GM23338 (cell line): ENCODE measurements around the gene ZNF821. TPM values are rescaled to one million over a fixed set of nuclear protein-coding genes. Genes with fewer than 3 reads are reported as not detected.

Experiments
- ATAC-seq: fragments of 200-7000 bp; cut with Tn5 transposase; 3 replicates; pipeline ENCODE4 v1.9.1; 2020
- DNase-seq: peaks from one replicate; pipeline ENCODE4 v3.0.0-alpha.2; 2015; ENCODE audit warnings: low spot score
- H2AFZ ChIP-seq: fragments of 200-600 bp; sonication (generic); 2 replicates; pipeline ENCODE4 v1.8.0; 2016; ENCODE audit warnings: antibody characterized with exemption, mild to moderate bottlenecking, moderate library complexity
- H3F3A ChIP-seq: fragments of 200-600 bp; sonication (generic); replicated peaks from 2 replicates; pipeline ENCODE4 v1.8.0; 2017; ENCODE audit warnings: antibody characterized with exemption, mixed run types, low read depth
- H3K27ac ChIP-seq: fragments of 200-600 bp; sonication (generic); 2 replicates; pipeline ENCODE4 v1.6.1; 2016; ENCODE audit warnings: low read depth
- H3K27me3 ChIP-seq: fragments of 200-600 bp; sonication (generic); 2 replicates; pipeline ENCODE4 v1.8.0; 2016; ENCODE audit warnings: mild to moderate bottlenecking, mixed run types, moderate library complexity; ENCODE audit not compliant: insufficient read depth
- H3K36me3 ChIP-seq: fragments of 200-600 bp; sonication (generic); 2 replicates; pipeline ENCODE4 v1.8.0; 2016; ENCODE audit warnings: mild to moderate bottlenecking; ENCODE audit not compliant: insufficient read depth
- H3K4me1 ChIP-seq: fragments of 200-600 bp; sonication (generic); 2 replicates; pipeline ENCODE4 v1.8.0; 2016; ENCODE audit warnings: mild to moderate bottlenecking, moderate library complexity; ENCODE audit not compliant: insufficient read depth
- H3K4me2 ChIP-seq: fragments of 200-600 bp; sonication (generic); 2 replicates; pipeline ENCODE4 v1.7.1; 2017; ENCODE audit warnings: mixed run types
- H3K4me3 ChIP-seq: fragments of 200-600 bp; sonication (generic); 2 replicates; pipeline ENCODE4 v1.6.1; 2016; ENCODE audit warnings: mixed run types
- H3K79me2 ChIP-seq: fragments of 200-600 bp; sonication (generic); replicated peaks from 2 replicates; pipeline ENCODE4 v1.8.0; 2017; ENCODE audit warnings: mild to moderate bottlenecking; ENCODE audit not compliant: insufficient read depth
- H3K9me2 ChIP-seq: fragments of 200-600 bp; sonication (generic); 2 replicates; pipeline ENCODE4 v1.8.0; 2017; ENCODE audit not compliant: insufficient read depth
- H4K20me1 ChIP-seq: fragments of 200-600 bp; sonication (generic); replicated peaks from 2 replicates; pipeline ENCODE4 v1.8.0; 2017; ENCODE audit warnings: mild to moderate bottlenecking; ENCODE audit not compliant: insufficient read depth
- H3K27ac Mint-ChIP-seq: 2 replicates; pipeline ENCODE4 v1.8.0; 2020; ENCODE audit warnings: inconsistent platforms, mild to moderate bottlenecking, moderate library complexity, mixed read lengths
- H3K27me3 Mint-ChIP-seq: 3 replicates; pipeline ENCODE4 v1.8.0; 2022; ENCODE audit warnings: low read depth, mild to moderate bottlenecking, moderate library complexity, mixed read lengths, inconsistent platforms; ENCODE audit not compliant: insufficient read depth, poor library complexity
- H3K36me3 Mint-ChIP-seq: 3 replicates; pipeline ENCODE4 v1.8.0; 2021; ENCODE audit warnings: low read depth, mild to moderate bottlenecking, inconsistent platforms, moderate library complexity, mixed read lengths
- H3K4me1 Mint-ChIP-seq: 3 replicates; pipeline ENCODE4 v1.8.0; 2020; ENCODE audit warnings: mild to moderate bottlenecking, inconsistent platforms, mixed read lengths
- H3K4me3 Mint-ChIP-seq: 3 replicates; pipeline ENCODE4 v1.8.0; 2021; ENCODE audit warnings: moderate library complexity, mild to moderate bottlenecking, inconsistent platforms, mixed read lengths
- H3K9me3 Mint-ChIP-seq: 3 replicates; pipeline ENCODE4 v1.8.0; 2020; ENCODE audit warnings: moderate library complexity, mild to moderate bottlenecking, inconsistent platforms, mixed read lengths
- ETS1 ChIP-seq: IDR thresholded peaks from 2 replicates; pipeline ENCODE4 v1.6.1; 2016; ENCODE audit warnings: antibody characterized with exemption
- EZH2 ChIP-seq: fragments of 200-600 bp; sonication (generic); IDR thresholded peaks from one replicate; pipeline ENCODE4 v1.8.0; 2017; ENCODE audit warnings: antibody characterized with exemption, mild to moderate bottlenecking, low read depth; ENCODE audit not compliant: unreplicated experiment
- JUNB ChIP-seq: IDR thresholded peaks from one replicate; pipeline ENCODE4 v1.6.1; 2016; ENCODE audit warnings: antibody characterized with exemption; ENCODE audit not compliant: unreplicated experiment
- polyA plus RNA-seq: library from polyadenylated mRNA; unstranded; fragments of >200 nt; fragmentation: Nextera tagmentation; extraction: Ambion mirVana; gene quantifications from 2 replicates; pipeline ENCODE4 v1.2.1, GENCODE V29; 2016
- total RNA-seq: library from RNA; depleted of rRNA; stranded (reverse); fragments of >200 nt; shearing (Covaris generic); gene quantifications from 2 replicates; pipeline ENCODE4 v1.2.3, GENCODE V29; 2014
- TF ChIP-seq, protein P1 (sequence below): IDR thresholded peaks from one replicate; pipeline ENCODE4 v1.6.1; 2018; ENCODE audit warnings: antibody characterized with exemption; ENCODE audit not compliant: unreplicated experiment
- TF ChIP-seq, protein P2 (sequence below), 2 experiments: fragments of 200-600 bp in 1 of 2; sonication (generic) in 1 of 2; conservative IDR thresholded peaks; 2 replicates each; pipeline versions ENCODE4 v1.5.1 to v1.6.1; 2016 to 2017; ENCODE audit warnings: antibody characterized with exemption in 2 of 2, low read depth in 2 of 2, mild to moderate bottlenecking in 2 of 2, moderate library complexity in 1 of 2

Gene ZNF821
- total and polyA plus RNA-seq, 2 experiments from 2014 or later = 13.3 to 14.8 TPM

- TF ChIP-seq, protein P1, sequence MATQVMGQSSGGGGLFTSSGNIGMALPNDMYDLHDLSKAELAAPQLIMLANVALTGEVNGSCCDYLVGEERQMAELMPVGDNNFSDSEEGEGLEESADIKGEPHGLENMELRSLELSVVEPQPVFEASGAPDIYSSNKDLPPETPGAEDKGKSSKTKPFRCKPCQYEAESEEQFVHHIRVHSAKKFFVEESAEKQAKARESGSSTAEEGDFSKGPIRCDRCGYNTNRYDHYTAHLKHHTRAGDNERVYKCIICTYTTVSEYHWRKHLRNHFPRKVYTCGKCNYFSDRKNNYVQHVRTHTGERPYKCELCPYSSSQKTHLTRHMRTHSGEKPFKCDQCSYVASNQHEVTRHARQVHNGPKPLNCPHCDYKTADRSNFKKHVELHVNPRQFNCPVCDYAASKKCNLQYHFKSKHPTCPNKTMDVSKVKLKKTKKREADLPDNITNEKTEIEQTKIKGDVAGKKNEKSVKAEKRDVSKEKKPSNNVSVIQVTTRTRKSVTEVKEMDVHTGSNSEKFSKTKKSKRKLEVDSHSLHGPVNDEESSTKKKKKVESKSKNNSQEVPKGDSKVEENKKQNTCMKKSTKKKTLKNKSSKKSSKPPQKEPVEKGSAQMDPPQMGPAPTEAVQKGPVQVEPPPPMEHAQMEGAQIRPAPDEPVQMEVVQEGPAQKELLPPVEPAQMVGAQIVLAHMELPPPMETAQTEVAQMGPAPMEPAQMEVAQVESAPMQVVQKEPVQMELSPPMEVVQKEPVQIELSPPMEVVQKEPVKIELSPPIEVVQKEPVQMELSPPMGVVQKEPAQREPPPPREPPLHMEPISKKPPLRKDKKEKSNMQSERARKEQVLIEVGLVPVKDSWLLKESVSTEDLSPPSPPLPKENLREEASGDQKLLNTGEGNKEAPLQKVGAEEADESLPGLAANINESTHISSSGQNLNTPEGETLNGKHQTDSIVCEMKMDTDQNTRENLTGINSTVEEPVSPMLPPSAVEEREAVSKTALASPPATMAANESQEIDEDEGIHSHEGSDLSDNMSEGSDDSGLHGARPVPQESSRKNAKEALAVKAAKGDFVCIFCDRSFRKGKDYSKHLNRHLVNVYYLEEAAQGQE = no peak
These were observed 29.5 kb downstream of the ZNF821 start (continued) for GRCh38 chr16:71854369-71854948.

DNA sequence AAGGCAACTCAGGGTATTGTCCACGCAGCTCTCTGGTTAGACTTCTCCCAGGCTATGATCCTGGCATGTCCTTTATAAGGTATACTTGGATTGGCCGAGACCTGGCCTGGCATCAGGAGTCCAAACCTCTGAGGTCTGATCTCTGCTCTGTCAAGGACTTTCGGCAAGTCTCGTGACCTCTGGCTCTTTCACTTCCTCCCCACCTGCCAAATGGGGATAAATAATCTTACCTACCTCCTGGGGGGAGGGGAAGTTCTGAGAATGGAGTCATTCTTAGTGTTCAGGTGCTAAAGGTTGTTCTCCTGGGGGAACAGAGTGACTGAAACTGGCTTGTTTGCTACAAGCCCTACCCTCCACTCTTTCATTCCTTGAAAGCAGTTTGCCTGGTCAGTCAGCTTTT, 30.6 kb downstream of the ZNF821 start:
- no peak overlapping the region for H3K4me3 Mint-ChIP-seq
- Histone ChIP-seq H3K27ac (no peak overlapping the region), H3K4me3 (no peak overlapping the region), H3K4me1 (no peaks in the 10 kb centered on the region), H3F3A (no peaks in the 10 kb centered on the region; the same call in 1 of the 2 replicates), H3K9me2 (no peaks in the 10 kb centered on the region), H3K27me3 (no peaks in the 10 kb centered on the region), H3K36me3 (no peaks in the 10 kb centered on the region), H2AFZ (no peak overlapping the region), H4K20me1 (peaks cover 5% of the 10 kb centered on the region; the same call in 1 of the 2 replicates), H3K4me2 (no peak overlapping the region), H3K79me2 (peaks cover 1% of the 10 kb centered on the region; the same call in 1 of the 2 replicates)
- TF ChIP-seq, protein P2, sequence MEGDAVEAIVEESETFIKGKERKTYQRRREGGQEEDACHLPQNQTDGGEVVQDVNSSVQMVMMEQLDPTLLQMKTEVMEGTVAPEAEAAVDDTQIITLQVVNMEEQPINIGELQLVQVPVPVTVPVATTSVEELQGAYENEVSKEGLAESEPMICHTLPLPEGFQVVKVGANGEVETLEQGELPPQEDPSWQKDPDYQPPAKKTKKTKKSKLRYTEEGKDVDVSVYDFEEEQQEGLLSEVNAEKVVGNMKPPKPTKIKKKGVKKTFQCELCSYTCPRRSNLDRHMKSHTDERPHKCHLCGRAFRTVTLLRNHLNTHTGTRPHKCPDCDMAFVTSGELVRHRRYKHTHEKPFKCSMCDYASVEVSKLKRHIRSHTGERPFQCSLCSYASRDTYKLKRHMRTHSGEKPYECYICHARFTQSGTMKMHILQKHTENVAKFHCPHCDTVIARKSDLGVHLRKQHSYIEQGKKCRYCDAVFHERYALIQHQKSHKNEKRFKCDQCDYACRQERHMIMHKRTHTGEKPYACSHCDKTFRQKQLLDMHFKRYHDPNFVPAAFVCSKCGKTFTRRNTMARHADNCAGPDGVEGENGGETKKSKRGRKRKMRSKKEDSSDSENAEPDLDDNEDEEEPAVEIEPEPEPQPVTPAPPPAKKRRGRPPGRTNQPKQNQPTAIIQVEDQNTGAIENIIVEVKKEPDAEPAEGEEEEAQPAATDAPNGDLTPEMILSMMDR (conservative IDR thresholded peaks at IDR 0.05; ENCODE audit: low read depth in 2 of 2) = no peak
- TF ChIP-seq EZH2 (no peak), JUNB (no peak), ETS1 (no peak)
- ATAC-seq (no peak), DNase-seq (no peak)
- no peaks in the 10 kb centered on the region for H3K9me3 Mint-ChIP-seq
- no peak overlapping the region for H3K27ac Mint-ChIP-seq
- H3K4me1 Mint-ChIP-seq = peaks cover 2% of the 10 kb centered on the region; the same call in 2 of the 3 replicates
- H3K27me3 Mint-ChIP-seq = peaks cover 9% of the 10 kb centered on the region
- peaks cover 34% of the 10 kb centered on the region for H3K36me3 Mint-ChIP-seq

- H3K9me3 Mint-ChIP-seq = no peaks in the 10 kb centered on the region
- Histone ChIP-seq H3K4me1 (no peaks in the 10 kb centered on the region), H4K20me1 (peaks cover 5% of the 10 kb centered on the region; the same call in 1 of the 2 replicates), H3K9me2 (no peaks in the 10 kb centered on the region), H3K4me3 (no peak overlapping the region), H3K27me3 (no peaks in the 10 kb centered on the region), H3F3A (no peaks in the 10 kb centered on the region; the same call in 1 of the 2 replicates), H2AFZ (no peak overlapping the region), H3K36me3 (no peaks in the 10 kb centered on the region), H3K79me2 (peaks cover 10% of the 10 kb centered on the region), H3K27ac (no peak overlapping the region), H3K4me2 (no peak overlapping the region)
- no peak for TF ChIP-seq ETS1
- peaks cover 2% of the 10 kb centered on the region; the same call in 2 of the 3 replicates for H3K4me1 Mint-ChIP-seq
- no peak overlapping the region for H3K27ac Mint-ChIP-seq
- DNase-seq (no peak), ATAC-seq (no peak)
- peaks cover 39% of the 10 kb centered on the region for H3K36me3 Mint-ChIP-seq
- H3K27me3 Mint-ChIP-seq = peaks cover 9% of the 10 kb centered on the region
- H3K4me3 Mint-ChIP-seq = no peak overlapping the region
These were observed 31.4 kb downstream of the ZNF821 start for GRCh38 chr16:71852561-71852960.
